A549 treated with GW870086 at 1 μM for 4 hours (cell line): ENCODE data around the gene TPRKB. TPM values are rescaled to one million over a fixed set of nuclear protein-coding genes. Genes with fewer than 3 reads are reported as not detected.

Experiments
- total RNA-seq: library from RNA; stranded (reverse); fragments of 200-300 nt; extraction: Qiagen RNA extraction; gene quantifications from 5 replicates; pipeline ENCODE4 v1.2.3, GENCODE V29; 2022; ENCODE audit warnings: low read depth

TPRKB gene
- total RNA-seq: 66.4 to 88.2 TPM (median 78.6 TPM) in 5 replicates

GRCh38 chr2:73736855-73737779 lies at the start of gene TPRKB:
TSS of gene TPRKB (minus strand) at chr2:73737345. CDS start at chr2:73734569, 2,776 bp downstream.

GRCh38 chr2:73783883-73784282 lies 46.7 kb upstream of the TPRKB start, which contains the start of gene C2orf78:
TSS of gene C2orf78 (plus strand) at chr2:73784183. CDS start at chr2:73784310, 127 bp downstream.

GRCh38 chr2:73779467-73780236 lies 42.5 kb upstream of the TPRKB start, which contains the start of gene DUSP11:
TSS of gene DUSP11 (minus strand) at chr2:73780103. CDS start at chr2:73779974, 129 bp downstream.

Other genes starting within 250 kb of the TPRKB start
- gene NAT8, start 94.9 kb downstream of the TPRKB start, total RNA-seq: not detected in 5 replicates
- gene DUSP11, start 42.8 kb upstream of the TPRKB start, total RNA-seq: 39.0 to 43.0 TPM (median 40.4 TPM) in 5 replicates
- not detected in 5 replicates for gene C2orf78, start 46.8 kb upstream of the TPRKB start, total RNA-seq
- gene STAMBP, start 91.6 kb upstream of the TPRKB start, total RNA-seq: 43.9 to 53.1 TPM (median 50.0 TPM) in 5 replicates
- gene ACTG2, start 155.7 kb upstream of the TPRKB start, total RNA-seq: 0.29 to 0.47 TPM (median 0.37 TPM) in 4 of 5 replicates, not detected in the other
- 153 to 176 TPM (median 165 TPM) in 5 replicates for gene DGUOK, start 189.5 kb upstream of the TPRKB start, total RNA-seq
- 6.1 to 8.8 TPM (median 8.2 TPM) in 5 replicates for gene TET3, start 247.6 kb upstream of the TPRKB start, total RNA-seq